Stimulated activated CD4-positive, alpha-beta T cell treated with anti-CD3 and anti-CD28 coated beads, Interleukin-12 subunit alpha, Interleukin-12 subunit beta, amount 100 ng/mL, for 4 hours (primary cell): Measurements from ENCODE around the gene TAPT1.

Experiments
- DNase-seq: peaks from one replicate; pipeline ENCODE4 v3.0.0-alpha.2; 2020

TAPT1 gene

DNA sequence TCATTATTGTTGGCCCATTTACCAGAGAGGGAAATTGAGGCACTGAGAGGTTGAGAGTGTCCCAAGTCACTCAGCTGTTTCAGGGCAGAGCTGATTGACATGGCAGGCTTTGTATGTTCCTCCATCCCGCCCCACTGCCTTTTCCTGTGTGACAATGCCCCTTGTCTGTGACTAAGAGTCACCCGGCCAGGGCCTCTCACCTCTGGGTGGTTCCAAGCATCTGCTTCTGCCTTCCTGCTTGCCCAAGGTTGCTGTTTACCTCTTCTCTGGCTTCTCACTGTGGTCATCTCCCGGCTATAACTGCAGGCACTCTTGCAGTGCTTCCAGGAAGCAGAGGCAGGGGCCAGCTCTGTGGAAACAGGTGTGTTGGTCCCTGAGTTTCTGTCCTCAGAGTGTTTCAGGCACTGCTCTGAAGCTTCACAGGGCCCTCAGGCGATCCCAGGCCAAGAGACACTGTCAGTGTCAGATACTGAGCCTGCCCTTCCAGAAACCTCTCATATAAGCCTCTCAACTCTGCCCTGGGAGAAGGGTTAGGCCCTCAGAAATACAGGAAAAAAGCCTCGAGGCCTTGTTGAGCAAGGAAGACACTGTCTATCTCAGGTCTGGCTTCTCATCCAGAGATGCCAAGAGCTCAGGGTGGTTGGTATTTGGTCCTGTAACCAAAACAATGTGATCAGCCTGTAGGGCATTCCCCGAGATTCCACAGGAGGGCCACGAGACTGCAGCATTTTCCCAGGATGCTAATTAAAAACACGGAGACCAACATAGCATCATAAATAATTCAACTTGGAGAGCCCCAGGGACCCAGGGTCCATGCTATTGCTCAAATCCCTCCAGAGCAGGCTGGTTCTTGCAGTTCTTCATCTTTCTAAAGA is 100.5 kb downstream of the TAPT1 start:
- DNase-seq = no peak

DNA sequence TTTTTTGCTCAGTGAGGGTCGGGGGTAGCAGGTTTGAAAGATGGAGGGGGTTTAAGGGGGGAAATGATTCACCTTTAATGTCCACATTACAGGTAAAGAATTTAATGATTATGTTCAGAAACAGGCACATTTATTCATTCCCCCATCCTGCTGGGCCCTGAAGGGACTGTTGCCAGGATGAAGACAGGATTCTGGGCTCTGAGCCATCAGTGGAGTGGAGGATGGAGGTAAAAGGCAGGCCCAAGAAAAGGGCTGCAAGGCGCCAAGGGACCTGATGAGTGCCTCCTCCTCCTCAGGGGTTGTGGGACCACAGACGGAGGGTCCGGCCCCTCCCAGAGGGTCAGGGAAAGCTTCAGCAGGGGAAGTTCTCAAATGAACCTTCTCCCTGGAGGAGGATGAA is 102.0 kb downstream of the TAPT1 start:
- DNase-seq = no peak

DNA sequence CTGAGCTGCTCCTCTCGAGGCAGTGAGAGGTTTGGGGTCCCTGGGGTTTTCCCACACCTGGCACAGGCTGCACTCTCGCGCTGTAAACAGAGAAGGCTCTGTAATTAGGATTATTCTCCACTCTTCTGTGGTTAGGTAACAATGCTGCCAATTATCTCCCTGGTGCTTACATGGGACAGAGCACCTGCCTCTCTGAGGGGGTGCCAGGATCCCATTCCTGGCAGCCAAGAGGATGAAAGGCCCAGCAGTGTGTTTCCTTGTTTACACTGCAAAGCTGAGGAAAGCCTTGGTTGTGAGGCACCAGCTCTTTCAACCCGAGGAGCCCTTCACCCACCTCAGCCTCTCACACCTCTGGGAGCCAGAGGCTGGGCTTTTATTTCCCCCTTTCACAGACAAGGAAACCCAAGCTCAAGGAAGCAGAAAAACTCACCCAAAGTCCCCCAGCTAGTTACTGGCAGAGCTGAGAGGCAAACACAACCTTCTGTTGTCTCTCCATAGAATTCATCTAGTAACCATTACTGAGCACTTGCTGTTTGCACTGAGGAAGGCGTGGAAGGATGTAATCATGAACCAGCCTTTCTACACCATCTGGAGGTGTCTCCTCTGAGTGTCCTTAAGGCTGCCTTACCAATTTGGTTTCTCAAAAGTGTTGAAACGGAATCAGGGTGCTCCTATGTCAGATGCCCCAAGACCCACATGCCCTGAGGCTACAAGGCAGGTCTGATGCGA is 102.8 kb downstream of the TAPT1 start:
- DNase-seq = no peak

DNA sequence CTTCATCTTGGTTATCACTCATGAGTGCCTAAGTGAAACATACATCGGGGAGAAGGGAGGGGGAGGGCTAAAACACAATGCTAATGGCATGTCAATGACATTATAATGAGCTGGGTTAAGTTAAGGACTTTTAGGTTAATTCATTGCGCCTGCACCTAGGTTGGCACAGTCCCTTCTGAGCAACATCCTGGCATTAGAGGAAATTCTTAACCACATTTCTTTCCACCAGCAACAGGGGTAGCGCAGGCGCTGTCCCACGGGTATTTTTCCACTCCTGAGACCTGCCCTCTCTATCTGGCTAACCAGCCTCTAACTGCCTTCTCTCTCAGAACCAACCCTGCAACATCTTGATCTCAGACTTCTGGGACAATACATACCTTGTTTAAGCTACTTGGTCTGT is 103.5 kb downstream of the TAPT1 start:
- peak; percentile 24 for DNase-seq

DNA sequence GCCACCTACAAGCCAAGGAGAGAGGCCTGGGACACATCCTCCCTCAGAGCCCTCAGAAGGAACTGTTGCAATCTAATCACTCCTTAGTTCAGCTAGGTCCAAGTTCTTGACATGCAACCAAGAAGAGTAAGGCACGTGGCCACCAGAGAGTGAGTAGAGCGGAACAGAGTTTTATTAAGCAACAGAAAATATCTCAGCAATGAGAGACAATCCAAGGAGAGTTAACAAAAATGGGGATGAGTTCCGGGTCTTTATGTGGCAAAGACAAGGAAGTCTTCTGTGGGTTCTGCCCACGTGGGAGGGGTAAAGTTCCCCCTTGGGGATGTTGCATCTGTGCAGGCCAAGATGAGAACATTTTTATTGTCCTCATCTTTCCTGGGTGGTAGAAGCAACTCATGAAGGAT is 104.0 kb downstream of the TAPT1 start:
- no peak for DNase-seq

DNA sequence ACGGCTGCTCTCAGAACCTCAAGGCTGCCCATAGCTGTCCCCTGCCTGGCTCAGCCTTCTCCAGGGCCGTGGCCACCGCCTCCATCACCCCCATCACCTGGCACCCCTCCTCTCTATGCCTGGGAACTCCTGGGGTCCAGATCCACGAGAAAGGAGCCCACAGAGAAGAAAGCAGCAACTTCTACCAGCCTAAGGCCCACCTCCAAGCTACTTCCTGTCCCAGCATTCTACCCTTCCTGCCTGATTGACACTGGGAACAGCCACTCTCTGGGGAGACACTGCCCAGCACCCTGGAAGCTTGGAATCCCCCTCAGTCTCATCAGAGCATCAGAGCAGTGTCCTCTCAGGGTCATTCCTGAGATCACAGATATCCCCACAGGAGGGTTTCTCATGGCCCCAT is 105.6 kb downstream of the TAPT1 start:
- DNase-seq = no peak

DNA sequence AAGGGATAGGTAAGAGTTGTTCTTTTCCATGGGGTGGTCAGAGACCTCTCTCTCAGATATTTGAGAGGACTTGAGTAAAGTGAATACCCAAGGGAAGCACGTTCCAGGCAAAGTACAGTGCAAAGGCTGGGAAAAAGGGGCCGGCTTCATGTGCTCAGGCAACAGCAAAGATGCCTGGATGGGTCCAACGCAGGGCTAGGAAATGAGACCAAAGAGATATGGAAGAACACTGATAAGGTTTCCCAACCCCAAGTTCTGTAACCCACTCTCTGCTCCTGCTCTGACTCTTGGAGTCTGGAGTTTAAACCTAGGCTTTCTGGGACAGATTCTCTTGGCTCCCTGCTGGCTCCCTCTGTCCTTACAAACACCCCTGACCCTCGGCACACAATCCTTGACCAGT is 106.3 kb downstream of the TAPT1 start:
- DNase-seq = no peak

DNA sequence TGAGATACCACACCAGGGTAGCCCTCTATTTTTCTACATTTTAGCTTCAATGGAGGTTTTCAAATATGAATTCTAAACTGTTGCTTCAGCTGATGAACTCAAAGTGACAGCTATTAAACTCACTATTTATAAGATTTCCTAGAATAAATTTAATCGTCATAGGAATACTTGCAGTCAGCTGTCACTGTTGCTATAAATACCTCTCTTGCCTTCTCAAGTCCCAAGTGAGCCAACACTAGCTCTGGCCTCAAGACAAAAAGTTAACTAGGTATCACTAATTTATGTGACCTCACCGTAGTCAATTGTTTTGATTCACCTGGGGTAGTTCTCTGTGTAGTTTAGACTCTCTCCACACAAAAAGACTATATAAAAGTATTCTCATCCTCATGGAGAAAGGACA is 108.2 kb downstream of the TAPT1 start:
- no peak for DNase-seq

DNA sequence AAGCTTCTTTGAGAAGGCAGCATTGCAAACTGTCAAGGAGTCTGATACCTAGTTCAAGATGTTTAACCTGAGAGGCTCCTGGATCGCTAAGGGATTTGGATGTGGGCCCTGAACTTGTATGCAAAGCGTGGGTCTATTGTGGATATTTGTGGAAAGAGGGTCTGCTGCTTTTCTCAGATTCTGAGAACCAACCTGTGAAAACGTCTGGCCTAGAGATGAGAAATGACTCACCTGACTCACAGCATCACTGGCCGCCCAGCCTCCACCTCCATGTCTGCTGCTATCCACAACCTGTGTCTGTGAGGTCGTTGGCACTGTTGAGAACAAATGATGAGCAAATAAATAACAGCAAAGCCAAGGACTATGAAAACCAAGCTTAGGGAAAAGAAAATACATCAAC is 109.1 kb downstream of the TAPT1 start:
- DNase-seq = no peak

DNA sequence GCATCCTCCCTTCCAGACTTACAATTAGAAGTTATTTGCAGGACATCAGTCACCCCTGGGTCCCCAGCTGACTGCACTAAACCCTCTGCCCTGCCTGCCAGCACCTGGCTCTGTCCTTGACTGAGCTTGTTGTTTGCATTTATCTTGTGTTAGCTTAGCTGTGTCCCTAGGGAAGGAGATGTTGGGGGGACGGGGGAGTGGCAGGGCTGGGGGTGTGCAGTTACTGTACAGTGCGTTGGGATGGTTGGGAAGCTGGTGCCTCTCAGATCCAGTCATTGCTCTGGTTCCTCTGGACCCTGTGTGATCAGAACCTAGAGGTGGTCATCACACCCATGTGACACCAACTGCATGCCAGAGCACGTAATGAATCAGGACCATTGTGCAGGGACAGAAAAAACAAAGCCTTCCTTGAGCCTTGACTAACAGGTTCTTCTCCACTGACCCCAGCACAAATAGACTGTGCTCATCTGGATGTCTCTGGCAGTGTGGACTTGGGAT is 109.7 kb downstream of the TAPT1 start:
- DNase-seq = no peak

DNA sequence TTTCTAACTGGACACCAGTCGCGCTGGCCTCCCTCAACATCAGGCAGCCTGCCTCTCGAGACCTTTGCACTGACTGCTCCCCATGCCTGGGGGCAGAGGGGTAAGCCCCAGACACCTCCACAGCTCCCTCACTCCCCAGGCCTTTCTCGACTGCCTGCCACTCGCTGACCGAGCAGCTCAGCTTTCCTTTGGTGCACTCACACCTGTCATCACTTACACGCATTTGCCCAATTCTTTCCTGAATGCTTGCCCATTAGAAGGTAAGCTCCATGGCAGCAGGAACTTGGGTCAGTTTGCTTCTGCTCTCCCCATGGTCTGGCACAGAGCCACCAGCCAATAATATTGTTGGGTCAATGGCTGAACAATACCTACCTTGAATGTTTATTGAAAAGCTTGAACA is 110.3 kb downstream of the TAPT1 start:
- no peak for DNase-seq

DNA sequence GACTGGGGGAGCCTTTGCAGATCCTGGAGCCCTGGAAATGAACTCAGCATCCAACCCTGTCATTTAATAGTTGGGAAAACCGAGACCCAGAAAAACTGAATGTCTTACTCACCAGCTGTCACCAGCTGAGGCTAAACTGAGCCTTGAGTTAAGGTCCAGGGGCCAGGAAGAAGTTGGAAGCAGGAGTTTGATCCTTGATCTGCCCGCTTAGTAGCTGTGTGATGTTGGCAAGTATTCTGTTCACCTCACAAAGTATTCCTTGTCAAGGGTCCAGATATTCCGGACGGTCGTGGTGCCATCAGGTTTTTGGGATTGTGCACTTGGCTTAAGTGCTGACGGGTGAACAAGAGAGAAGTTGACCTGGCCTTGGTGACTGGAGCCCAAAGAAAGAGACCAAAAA is 111.7 kb downstream of the TAPT1 start:
- DNase-seq = no peak

DNA sequence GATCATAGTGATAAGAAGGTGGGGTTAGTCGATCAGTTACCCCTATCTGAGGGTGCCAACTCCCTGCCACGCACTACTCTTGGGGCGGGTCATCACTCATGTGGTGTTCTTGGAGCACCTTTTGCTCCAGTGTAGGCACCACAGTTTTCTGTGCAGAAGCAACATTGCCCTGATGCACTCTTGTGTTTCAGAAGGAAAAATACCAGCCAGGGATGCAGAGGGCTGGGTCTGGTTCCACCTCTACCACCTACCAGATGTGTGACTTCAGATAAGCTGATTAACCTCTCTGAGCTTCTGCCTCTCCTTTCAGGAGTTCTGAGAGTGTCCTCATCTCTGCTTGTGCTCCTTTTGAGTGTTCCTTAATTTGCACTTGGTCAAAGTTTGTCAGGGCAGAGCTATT is 112.5 kb downstream of the TAPT1 start:
- no peak for DNase-seq

DNA sequence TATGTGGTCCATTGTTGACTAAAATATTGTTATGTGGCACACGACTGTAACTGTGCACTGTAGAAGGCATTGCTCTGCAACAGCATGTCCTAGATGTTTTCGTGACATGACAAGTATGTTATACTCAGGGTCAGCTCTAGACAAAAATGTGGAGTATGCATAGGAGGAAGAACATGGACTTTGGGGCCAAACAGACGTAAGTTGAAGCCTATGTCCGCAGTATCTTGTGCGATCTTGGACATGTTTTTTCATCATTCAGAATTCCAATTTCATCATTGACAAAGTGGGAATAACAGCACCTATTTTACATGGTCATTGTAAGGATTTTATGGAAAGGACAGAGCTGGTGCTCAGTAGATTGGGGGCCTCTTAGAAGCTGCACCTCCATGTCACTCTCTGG is 114.7 kb downstream of the TAPT1 start:
- no peak for DNase-seq

DNA sequence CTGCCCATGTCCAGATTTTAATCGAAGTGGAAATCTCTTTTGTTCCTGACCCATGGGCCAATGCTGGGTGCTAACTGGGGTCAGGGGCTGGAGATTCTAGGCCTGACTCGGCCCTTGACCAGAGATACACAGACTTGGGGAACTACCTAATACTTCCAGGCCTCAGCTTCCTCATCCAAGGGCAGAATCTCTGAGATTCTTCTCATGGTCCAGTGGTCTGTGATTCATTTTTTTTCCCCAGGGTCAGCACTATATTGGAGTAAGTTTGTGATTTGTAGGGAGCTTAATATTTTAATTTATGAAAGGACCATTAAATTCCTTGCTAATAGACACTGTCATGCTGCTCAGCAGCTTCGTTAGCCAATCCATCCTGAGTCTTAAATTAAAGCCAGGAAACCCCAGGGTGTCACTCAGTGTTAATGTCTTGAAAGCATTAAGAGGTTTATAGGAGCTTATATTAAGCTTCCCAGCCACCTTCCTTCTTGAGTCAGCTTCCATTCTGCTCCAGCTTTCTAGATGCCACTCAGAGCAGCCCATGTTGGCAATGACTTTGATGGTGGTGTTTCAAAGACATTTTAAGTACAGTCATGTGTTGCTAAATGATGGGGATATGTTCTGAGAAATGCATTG is 115.5 kb downstream of the TAPT1 start:
- DNase-seq = no peak
